Activated naive CD8-positive, alpha-beta T cell treated with anti-CD3 and anti-CD28 coated beads, Interleukin-2, amount 10 ng/mL, durations not matched to agents 7 days and 5 days (primary cell): Measurements from ENCODE around the gene SKI. TPM values are rescaled to one million over a fixed set of nuclear protein-coding genes. Genes with fewer than 3 reads are reported as not detected.
"Not testable (repeated sequence)": the region's sequence is repeated elsewhere in the genome, so short reads cannot be mapped to it uniquely, and the experiment has no call there.

Experiments used
- ATAC-seq: fragments of 150-1000 bp; cut with Tn5 transposase; one replicate; pipeline ENCODE4 v1.10.0; 2021; ENCODE audit warnings: low read depth, moderate library complexity
- POLR2A ChIA-PET: fragments of 350-600 bp; sonication (Branson Sonifier 250); formaldehyde crosslinking; loops from one replicate; lab custom pipeline; 2021; ENCODE audit warnings: antibody characterized with exemption; lab: Charles Lee
- DNase-seq: peaks from one replicate; pipeline ENCODE4 v3.0.0; 2021
- H3K27ac Mint-ChIP-seq: one replicate; pipeline ENCODE4 v1.8.0; 2022; ENCODE audit warnings: mild to moderate bottlenecking, mixed read lengths
- H3K27me3 Mint-ChIP-seq: one replicate; pipeline ENCODE4 v1.8.0; 2022; ENCODE audit warnings: mild to moderate bottlenecking, moderate library complexity, mixed read lengths
- H3K36me3 Mint-ChIP-seq: one replicate; pipeline ENCODE4 v1.8.0; 2021; ENCODE audit warnings: mild to moderate bottlenecking, mixed read lengths
- H3K4me1 Mint-ChIP-seq: one replicate; pipeline ENCODE4 v1.8.0; 2021; ENCODE audit warnings: mixed read lengths
- H3K4me3 Mint-ChIP-seq: one replicate; pipeline ENCODE4 v1.8.0; 2022; ENCODE audit warnings: mild to moderate bottlenecking, moderate library complexity, mixed read lengths
- H3K9me3 Mint-ChIP-seq: one replicate; pipeline ENCODE4 v1.8.0; 2021; ENCODE audit warnings: mixed read lengths
- total RNA-seq, 2 experiments: library from RNA; stranded (reverse); gene quantifications; one replicate each; pipeline ENCODE4 v1.2.3, GENCODE V29; 2021

Gene SKI
- total RNA-seq, 2 experiments from 2014 or later = 59.3 to 71.6 TPM

- no peak overlapping the region for H3K4me3 Mint-ChIP-seq
- no peak for DNase-seq
- ATAC-seq = no peak
- no peak overlapping the region for H3K27ac Mint-ChIP-seq
- POLR2A ChIA-PET = interaction anchor here (0.9 to 1.2 kb wide), 2 partner anchors 85 to 124 kb away, joined by 4 read pairs; partner anchors contain the start of gene FAAP20
- no peaks in the 10 kb centered on the region for H3K27me3 Mint-ChIP-seq
- no peaks in the 10 kb centered on the region for H3K9me3 Mint-ChIP-seq
- no peaks in the 10 kb centered on the region for H3K36me3 Mint-ChIP-seq
- peaks cover 2% of the 10 kb centered on the region for H3K4me1 Mint-ChIP-seq
Measured at GRCh38 chr1:2319291-2319690, 91.2 kb downstream of the SKI start.

GRCh38 chr1:2320006-2320405 lies 91.9 kb downstream of the SKI start:
- POLR2A ChIA-PET = interaction anchor here (1.2 kb wide), 1 partner anchor 125 kb away, joined by 4 read pairs; the partner anchor contains the start of gene FAAP20
- no peak overlapping the region for H3K27ac Mint-ChIP-seq

GRCh38 chr1:2320760-2321667 lies 92.9 kb downstream of the SKI start:
- H3K9me3 Mint-ChIP-seq = peaks cover 3% of the 10 kb centered on the region
- H3K27ac Mint-ChIP-seq = no peak overlapping the region
- H3K36me3 Mint-ChIP-seq = no peaks in the 10 kb centered on the region
- POLR2A ChIA-PET = no interaction called here
- DNase-seq (no peak), ATAC-seq (no peak)
- H3K4me3 Mint-ChIP-seq = no peak overlapping the region
- peaks cover 4% of the 10 kb centered on the region for H3K27me3 Mint-ChIP-seq
- peaks cover 2% of the 10 kb centered on the region for H3K4me1 Mint-ChIP-seq

More at GRCh38 chr1:2320006-2320405, 91.9 kb downstream of the SKI start:
- Mint-ChIP-seq H3K4me3 (no peak overlapping the region), H3K27me3 (peaks cover under 1% of the 10 kb centered on the region), H3K36me3 (no peaks in the 10 kb centered on the region), H3K4me1 (peaks cover 2% of the 10 kb centered on the region), H3K9me3 (peaks cover under 1% of the 10 kb centered on the region)
- DNase-seq (no peak), ATAC-seq (no peak)

- Mint-ChIP-seq H3K36me3 (no peaks in the 10 kb centered on the region), H3K27me3 (peaks cover 4% of the 10 kb centered on the region), H3K4me3 (no peak overlapping the region), H3K9me3 (peaks cover 3% of the 10 kb centered on the region), H3K27ac (no peak overlapping the region), H3K4me1 (peaks cover under 1% of the 10 kb centered on the region)
- POLR2A ChIA-PET = no interaction called here
- no peak for DNase-seq
- no peak for ATAC-seq
Measured at GRCh38 chr1:2322065-2322571, 94.0 kb downstream of the SKI start.

GRCh38 chr1:2322581-2323211 lies 94.6 kb downstream of the SKI start:
- ATAC-seq = no peak
- Mint-ChIP-seq H3K4me1 (no peaks in the 10 kb centered on the region), H3K36me3 (no peaks in the 10 kb centered on the region), H3K4me3 (no peak overlapping the region), H3K27ac (no peak overlapping the region), H3K27me3 (peaks cover 7% of the 10 kb centered on the region), H3K9me3 (peaks cover 3% of the 10 kb centered on the region)
- DNase-seq = no peak
- POLR2A ChIA-PET = no interaction called here

- Mint-ChIP-seq H3K27me3 (peaks cover 7% of the 10 kb centered on the region), H3K9me3 (peaks cover 3% of the 10 kb centered on the region), H3K4me1 (no peaks in the 10 kb centered on the region), H3K27ac (no peak overlapping the region), H3K4me3 (no peak overlapping the region), H3K36me3 (no peaks in the 10 kb centered on the region)
- no peak for DNase-seq
- ATAC-seq = no peak
- POLR2A ChIA-PET = no interaction called here
Measured at GRCh38 chr1:2323451-2323974, 95.4 kb downstream of the SKI start.

- DNase-seq = no peak
Measured at GRCh38 chr1:2324553-2325366, 96.6 kb downstream of the SKI start.

GRCh38 chr1:2326524-2326923 lies 98.4 kb downstream of the SKI start:
- H3K27ac Mint-ChIP-seq = no peak overlapping the region
- no peaks in the 10 kb centered on the region for H3K36me3 Mint-ChIP-seq
- no peaks in the 10 kb centered on the region for H3K4me1 Mint-ChIP-seq
- DNase-seq (no peak), ATAC-seq (no peak)
- POLR2A ChIA-PET = no interaction called here
- H3K9me3 Mint-ChIP-seq = peaks cover 3% of the 10 kb centered on the region
- peaks cover 7% of the 10 kb centered on the region for H3K27me3 Mint-ChIP-seq
- H3K4me3 Mint-ChIP-seq = no peak overlapping the region

More at GRCh38 chr1:2324553-2325366, 96.6 kb downstream of the SKI start:
- POLR2A ChIA-PET = no interaction called here
- Mint-ChIP-seq H3K27ac (peak overlapping the region; percentile 56), H3K27me3 (peaks cover 7% of the 10 kb centered on the region), H3K9me3 (peaks cover 3% of the 10 kb centered on the region), H3K4me3 (no peak overlapping the region), H3K36me3 (no peaks in the 10 kb centered on the region), H3K4me1 (no peaks in the 10 kb centered on the region)
- ATAC-seq = peak; percentile 22

- H3K27me3 Mint-ChIP-seq, H3K36me3 Mint-ChIP-seq, H3K9me3 Mint-ChIP-seq, H3K4me1 Mint-ChIP-seq, DNase-seq, ATAC-seq, H3K4me3 Mint-ChIP-seq: not testable (repeated sequence)
- H3K27ac Mint-ChIP-seq = peak overlapping the region; percentile 1
- POLR2A ChIA-PET = interaction anchor here (0.6 kb wide), 1 partner anchor 446 kb away, joined by 3 read pairs; no protein-coding TSS in a partner anchor
Measured at GRCh38 chr1:2327162-2327561, 99.0 kb downstream of the SKI start.

GRCh38 chr1:2327841-2328240 lies 99.7 kb downstream of the SKI start:
- Mint-ChIP-seq H3K27me3 (peaks cover 7% of the 10 kb centered on the region), H3K9me3 (peaks cover 3% of the 10 kb centered on the region), H3K4me1 (no peaks in the 10 kb centered on the region), H3K36me3 (no peaks in the 10 kb centered on the region), H3K4me3 (no peak overlapping the region), H3K27ac (no peak overlapping the region)
- no peak for ATAC-seq
- DNase-seq = no peak
- POLR2A ChIA-PET = interaction anchor here (0.6 kb wide), 1 partner anchor 446 kb away, joined by 3 read pairs; no protein-coding TSS in a partner anchor

- POLR2A ChIA-PET = no interaction called here
- peaks cover 3% of the 10 kb centered on the region for H3K9me3 Mint-ChIP-seq
- no peaks in the 10 kb centered on the region for H3K36me3 Mint-ChIP-seq
- H3K27me3 Mint-ChIP-seq = peaks cover 7% of the 10 kb centered on the region
- H3K27ac Mint-ChIP-seq = no peak overlapping the region
- ATAC-seq = no peak
- no peaks in the 10 kb centered on the region for H3K4me1 Mint-ChIP-seq
- no peak overlapping the region for H3K4me3 Mint-ChIP-seq
- no peak for DNase-seq
Measured at GRCh38 chr1:2328676-2329455, 100.7 kb downstream of the SKI start.

- peaks cover 6% of the 10 kb centered on the region for H3K27me3 Mint-ChIP-seq
- no peak overlapping the region for H3K4me3 Mint-ChIP-seq
- POLR2A ChIA-PET = no interaction called here
- no peaks in the 10 kb centered on the region for H3K4me1 Mint-ChIP-seq
- H3K27ac Mint-ChIP-seq = no peak overlapping the region
- ATAC-seq (no peak), DNase-seq (no peak)
- H3K9me3 Mint-ChIP-seq = peaks cover 2% of the 10 kb centered on the region
- no peaks in the 10 kb centered on the region for H3K36me3 Mint-ChIP-seq
Measured at GRCh38 chr1:2330035-2330434, 101.9 kb downstream of the SKI start.
